Measurements from ENCODE around the gene LAMB4. TPM values are rescaled to one million over a fixed set of nuclear protein-coding genes. Genes with fewer than 3 reads are reported as not detected.

Gene LAMB4
- total RNA-seq, 2 experiments from 2014 or later = not detected

GRCh38 chr7:108069646-108070045 lies 60.5 kb downstream of the LAMB4 start:
- H3K4me2 ChIP-seq (ENCODE audit: low read length) = no peak overlapping the region
- H3K79me2 ChIP-seq (ENCODE audit: insufficient read depth, low read depth, low read length) = no peaks in the 10 kb centered on the region
- H3K9me3 ChIP-seq (ENCODE audit: low read length) = no peaks in the 10 kb centered on the region
- H3K36me3 ChIP-seq (ENCODE audit: insufficient read depth, low read length) = no peaks in the 10 kb centered on the region
- POLR2A ChIA-PET = no interaction called here
- no peak overlapping the region for H3K27ac ChIP-seq (ENCODE audit: low read depth, low read length, poor library complexity, severe bottlenecking)
- no TSS peak for BruUV-seq (replicated peaks)
- H3K9me2 ChIP-seq (ENCODE audit: insufficient read depth, low read length) = no peaks in the 10 kb centered on the region
- CTCF ChIA-PET (ENCODE audit: unreplicated experiment) = no interaction called here
- intact Hi-C loops (cut with micrococcal nuclease; ENCODE audit: unreplicated experiment) = no loop called here
- no peak overlapping the region for H2AFZ ChIP-seq (ENCODE audit: low read length)
- H4K20me1 ChIP-seq (ENCODE audit: insufficient read depth, low read length) = no peaks in the 10 kb centered on the region
- H3K4me3 ChIP-seq (ENCODE audit: low read depth, low read length, poor library complexity, severe bottlenecking) = no peak overlapping the region
- no peaks in the 10 kb centered on the region for H3K4me1 ChIP-seq (ENCODE audit: insufficient read depth, low read length, poor library complexity, severe bottlenecking)
- no peak for TF ChIP-seq CTCF (conservative IDR thresholded peaks at IDR 0.05; ENCODE audit: low read length)
- TF ChIP-seq EZH2phosphoT487 (IDR thresholded peaks at IDR 0.05; ENCODE audit: borderline replicate concordance, low read depth, low read length) = no peak
- DNase-seq (ENCODE audit: low spot score) = no peak

GRCh38 chr7:108067844-108068243 lies 62.3 kb downstream of the LAMB4 start:
- H2AFZ ChIP-seq (ENCODE audit: low read length) = no peak overlapping the region
- no peak overlapping the region for H3K4me3 ChIP-seq (ENCODE audit: low read depth, low read length, poor library complexity, severe bottlenecking)
- no peaks in the 10 kb centered on the region for H3K9me2 ChIP-seq (ENCODE audit: insufficient read depth, low read length)
- H3K4me2 ChIP-seq (ENCODE audit: low read length) = no peak overlapping the region
- H3K27ac ChIP-seq (ENCODE audit: low read depth, low read length, poor library complexity, severe bottlenecking) = no peak overlapping the region
- POLR2A ChIA-PET = interaction anchor here (0.6 to 1.2 kb wide), 2 partner anchors 29 to 74 kb away, joined by 3 to 4 read pairs; no protein-coding TSS in a partner anchor
- H4K20me1 ChIP-seq (ENCODE audit: insufficient read depth, low read length) = no peaks in the 10 kb centered on the region
- CTCF ChIA-PET (ENCODE audit: unreplicated experiment) = interaction anchor here (0.5 kb wide), 1 partner anchor 20 kb away, joined by 3 read pairs; no protein-coding TSS in a partner anchor
- H3K9me3 ChIP-seq (ENCODE audit: low read length) = no peaks in the 10 kb centered on the region
- BruUV-seq (replicated peaks) = no TSS peak
- no peak for DNase-seq (ENCODE audit: low spot score)
- H3K36me3 ChIP-seq (ENCODE audit: insufficient read depth, low read length) = no peaks in the 10 kb centered on the region
- no peaks in the 10 kb centered on the region for H3K4me1 ChIP-seq (ENCODE audit: insufficient read depth, low read length, poor library complexity, severe bottlenecking)
- no peaks in the 10 kb centered on the region for H3K79me2 ChIP-seq (ENCODE audit: insufficient read depth, low read depth, low read length)
- TF ChIP-seq EZH2phosphoT487 (IDR thresholded peaks at IDR 0.05; ENCODE audit: borderline replicate concordance, low read depth, low read length) = no peak
- TF ChIP-seq CTCF (conservative IDR thresholded peaks at IDR 0.05; ENCODE audit: low read length) = no peak
- intact Hi-C loops (cut with micrococcal nuclease; ENCODE audit: unreplicated experiment) = no loop called here

DNA sequence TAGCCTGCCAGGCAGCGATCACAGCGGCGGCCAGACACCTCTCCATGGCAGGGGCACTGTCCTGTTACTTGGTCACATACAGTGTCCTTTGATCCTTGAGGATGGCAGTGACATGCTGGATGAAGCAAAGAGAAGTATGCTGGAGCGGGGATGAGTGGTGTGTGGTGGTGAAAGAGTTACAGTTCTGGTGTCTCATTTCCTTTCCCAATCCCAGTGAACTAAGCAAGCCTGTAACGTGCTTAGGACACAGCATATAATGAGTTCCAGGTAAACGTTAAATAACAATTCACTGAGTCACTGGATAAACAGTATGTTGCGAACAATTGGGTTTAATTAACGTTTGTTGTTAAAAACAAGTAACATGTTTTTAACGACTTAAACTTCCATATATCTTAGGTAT lies 63.7 kb downstream of the LAMB4 start:
- Histone ChIP-seq H3K4me2 (ENCODE audit: low read length) (no peak overlapping the region), H4K20me1 (ENCODE audit: insufficient read depth, low read length) (no peaks in the 10 kb centered on the region), H3K9me3 (ENCODE audit: low read length) (no peaks in the 10 kb centered on the region), H3K4me1 (ENCODE audit: insufficient read depth, low read length, poor library complexity, severe bottlenecking) (no peaks in the 10 kb centered on the region), H3K27ac (ENCODE audit: low read depth, low read length, poor library complexity, severe bottlenecking) (no peak overlapping the region), H3K36me3 (ENCODE audit: insufficient read depth, low read length) (no peaks in the 10 kb centered on the region), H3K4me3 (ENCODE audit: low read depth, low read length, poor library complexity, severe bottlenecking) (no peak overlapping the region), H3K9me2 (ENCODE audit: insufficient read depth, low read length) (no peaks in the 10 kb centered on the region), H3K79me2 (ENCODE audit: insufficient read depth, low read depth, low read length) (no peaks in the 10 kb centered on the region), H2AFZ (ENCODE audit: low read length) (no peak overlapping the region)
- TF ChIP-seq CTCF (conservative IDR thresholded peaks at IDR 0.05; ENCODE audit: low read length) (no peak), EZH2phosphoT487 (IDR thresholded peaks at IDR 0.05; ENCODE audit: borderline replicate concordance, low read depth, low read length) (no peak)
- BruUV-seq (replicated peaks) = no TSS peak
- POLR2A ChIA-PET = no interaction called here
- DNase-seq (ENCODE audit: low spot score) = no peak
- intact Hi-C loops (cut with micrococcal nuclease; ENCODE audit: unreplicated experiment) = no loop called here
- CTCF ChIA-PET (ENCODE audit: unreplicated experiment) = no interaction called here

Measured in OCI-LY7 (cell line).